GM23338 (cell line): ENCODE data around the gene TRAF3IP1.

ENCODE experiments used
- CREB1 ChIP-seq: fragments of 250-450 bp; sonication (Bioruptor Pico); IDR thresholded peaks from 2 replicates; pipeline ENCODE4 v1.5.0; 2020; ENCODE audit warnings: low read depth, mild to moderate bottlenecking, moderate library complexity
- POLR2AphosphoS5 ChIP-seq: IDR thresholded peaks from 2 replicates; pipeline ENCODE4 v1.6.1; 2016; ENCODE audit warnings: antibody characterized with exemption, low read depth
- ZNF114 ChIP-seq: fragments of 250-450 bp; sonication (Bioruptor Pico); IDR thresholded peaks from 2 replicates; pipeline ENCODE4 v1.5.0; 2020; ENCODE audit warnings: mild to moderate bottlenecking, moderate library complexity
- TF ChIP-seq, protein P1 (sequence below), 2 experiments: fragments of 200-600 bp in 1 of 2; sonication (generic) in 1 of 2; conservative IDR thresholded peaks; 2 replicates each; pipeline versions ENCODE4 v1.5.1 to v1.6.1; 2016 to 2017; ENCODE audit warnings: antibody characterized with exemption in 2 of 2, low read depth in 2 of 2, mild to moderate bottlenecking in 2 of 2, moderate library complexity in 1 of 2

DNA sequence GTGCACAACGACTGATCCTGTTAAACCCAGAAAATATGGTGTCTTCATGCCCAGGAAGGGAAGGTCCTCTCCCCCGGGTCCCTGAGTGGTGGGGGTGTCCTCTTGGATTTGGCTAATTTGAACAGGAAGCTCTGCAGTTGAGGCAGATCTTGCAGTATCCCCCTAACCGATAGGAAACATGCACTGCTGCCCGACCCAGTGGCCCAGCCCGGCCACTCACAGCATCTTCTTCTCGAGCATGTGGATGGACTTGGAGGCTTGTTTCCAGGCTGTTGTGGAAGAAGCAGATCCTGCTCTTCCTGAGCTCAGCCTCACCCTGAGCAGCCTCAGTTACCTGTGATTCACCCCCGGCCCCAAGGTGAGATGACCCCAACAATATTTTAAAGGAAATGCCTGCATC lies 60.0 kb downstream of the TRAF3IP1 start:
- TF ChIP-seq, protein P1, sequence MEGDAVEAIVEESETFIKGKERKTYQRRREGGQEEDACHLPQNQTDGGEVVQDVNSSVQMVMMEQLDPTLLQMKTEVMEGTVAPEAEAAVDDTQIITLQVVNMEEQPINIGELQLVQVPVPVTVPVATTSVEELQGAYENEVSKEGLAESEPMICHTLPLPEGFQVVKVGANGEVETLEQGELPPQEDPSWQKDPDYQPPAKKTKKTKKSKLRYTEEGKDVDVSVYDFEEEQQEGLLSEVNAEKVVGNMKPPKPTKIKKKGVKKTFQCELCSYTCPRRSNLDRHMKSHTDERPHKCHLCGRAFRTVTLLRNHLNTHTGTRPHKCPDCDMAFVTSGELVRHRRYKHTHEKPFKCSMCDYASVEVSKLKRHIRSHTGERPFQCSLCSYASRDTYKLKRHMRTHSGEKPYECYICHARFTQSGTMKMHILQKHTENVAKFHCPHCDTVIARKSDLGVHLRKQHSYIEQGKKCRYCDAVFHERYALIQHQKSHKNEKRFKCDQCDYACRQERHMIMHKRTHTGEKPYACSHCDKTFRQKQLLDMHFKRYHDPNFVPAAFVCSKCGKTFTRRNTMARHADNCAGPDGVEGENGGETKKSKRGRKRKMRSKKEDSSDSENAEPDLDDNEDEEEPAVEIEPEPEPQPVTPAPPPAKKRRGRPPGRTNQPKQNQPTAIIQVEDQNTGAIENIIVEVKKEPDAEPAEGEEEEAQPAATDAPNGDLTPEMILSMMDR (conservative IDR thresholded peaks at IDR 0.05; ENCODE audit: low read depth in 2 of 2), result no peak
- no peak for TF ChIP-seq POLR2AphosphoS5
- no peak for TF ChIP-seq CREB1 (CRISPR knock-in tag)
- TF ChIP-seq ZNF114 (CRISPR knock-in tag), result no peak
